Erythroblast (primary cell): ENCODE measurements around the gene CTIF.

Experiments
- GATA1 ChIP-seq: IDR thresholded peaks from 2 replicates; pipeline ENCODE4 v1.6.1; 2011; ENCODE audit warnings: low read depth, mild to moderate bottlenecking, control low read depth, low read length, moderate library complexity
- POLR2A ChIP-seq: IDR thresholded peaks from 2 replicates; pipeline ENCODE4 v1.6.1; 2011; ENCODE audit warnings: mild to moderate bottlenecking, low read length

- TF ChIP-seq POLR2A (no peak), GATA1 (no peak)
Observed at GRCh38 chr18:48833701-48834412, 295.0 kb downstream of the CTIF start.
